Mesothelial cell of epicardium (in vitro differentiated cells): ENCODE results near the gene ZNF813. TPM values are rescaled to one million over a fixed set of nuclear protein-coding genes. Genes with fewer than 3 reads are reported as not detected.
"Not testable (repeated sequence)": the region's sequence is repeated elsewhere in the genome, so short reads cannot be mapped to it uniquely, and the experiment has no call there.

Source experiments
- DNase-seq, 2 experiments: peaks; one replicate each; pipeline ENCODE4 v3.0.0; 2021; ENCODE audit warnings: low spot score in 2 of 2; ENCODE audit not compliant: unreplicated experiment in 2 of 2
- H3K27ac Mint-ChIP-seq: 2 replicates; pipeline ENCODE4 v1.8.0; 2021; ENCODE audit warnings: mixed read lengths
- H3K27me3 Mint-ChIP-seq: 2 replicates; pipeline ENCODE4 v1.8.0; 2021; ENCODE audit warnings: low read depth, mixed read lengths
- H3K36me3 Mint-ChIP-seq: 2 replicates; pipeline ENCODE4 v1.8.0; 2021; ENCODE audit warnings: mixed read lengths
- H3K4me1 Mint-ChIP-seq: 2 replicates; pipeline ENCODE4 v1.8.0; 2021; ENCODE audit warnings: mixed read lengths
- H3K4me3 Mint-ChIP-seq: 2 replicates; pipeline ENCODE4 v1.8.0; 2021; ENCODE audit warnings: mild to moderate bottlenecking, moderate library complexity, mixed read lengths
- H3K9me3 Mint-ChIP-seq: 2 replicates; pipeline ENCODE4 v1.8.0; 2021; ENCODE audit warnings: mixed read lengths
- CTCF ChIP-seq: fragments of 200-600 bp; sonication (generic); IDR thresholded peaks from one replicate; pipeline ENCODE4 v1.5.0; 2021; ENCODE audit warnings: antibody characterized with exemption; ENCODE audit not compliant: unreplicated experiment
- total RNA-seq: library from RNA; stranded (reverse); gene quantifications from 3 replicates; pipeline ENCODE4 v1.2.1, GENCODE V29; 2021

The ZNF813 gene
- total RNA-seq, 1 donor from 2014 or later, result 6.1 TPM

GRCh38 chr19:53462861-53463260 is 4.7 kb upstream of the ZNF813 start:
- TF ChIP-seq CTCF, result no peak
- peaks cover 5% of the 10 kb centered on the region for H3K4me1 Mint-ChIP-seq
- DNase-seq, result no peak
- H3K4me3 Mint-ChIP-seq, result no peak overlapping the region
- peaks cover 38% of the 10 kb centered on the region for H3K9me3 Mint-ChIP-seq
- peaks cover 4% of the 10 kb centered on the region for H3K27me3 Mint-ChIP-seq
- peaks cover 25% of the 10 kb centered on the region for H3K36me3 Mint-ChIP-seq
- no peak overlapping the region for H3K27ac Mint-ChIP-seq

GRCh38 chr19:53463263-53463662 is 4.3 kb upstream of the ZNF813 start:
- Mint-ChIP-seq H3K4me3 (no peak overlapping the region), H3K27ac (no peak overlapping the region), H3K36me3 (peaks cover 21% of the 10 kb centered on the region), H3K4me1 (peaks cover 7% of the 10 kb centered on the region), H3K9me3 (peaks cover 34% of the 10 kb centered on the region), H3K27me3 (peaks cover 4% of the 10 kb centered on the region)
- no peak for TF ChIP-seq CTCF
- no peak for DNase-seq

- peaks cover 6% of the 10 kb centered on the region for H3K36me3 Mint-ChIP-seq
- peak overlapping the region; percentile 12 for H3K27ac Mint-ChIP-seq
- TF ChIP-seq CTCF, result no peak
- H3K4me1 Mint-ChIP-seq, result peaks cover 20% of the 10 kb centered on the region
- peaks cover 4% of the 10 kb centered on the region for H3K27me3 Mint-ChIP-seq
- H3K4me3 Mint-ChIP-seq, result peak overlapping the region; percentile 98
- no peak for DNase-seq
- H3K9me3 Mint-ChIP-seq, result peaks cover 11% of the 10 kb centered on the region
Measured at GRCh38 chr19:53466726-53467484, 628 bp upstream of the ZNF813 start.

GRCh38 chr19:53468628-53469027 is 1.1 kb downstream of the ZNF813 start:
- Mint-ChIP-seq H3K4me3 (peak overlapping the region; percentile 98), H3K4me1 (peaks cover 20% of the 10 kb centered on the region), H3K27ac (peak overlapping the region; percentile 98)
- not testable (repeated sequence) for H3K36me3 Mint-ChIP-seq, H3K9me3 Mint-ChIP-seq, DNase-seq, H3K27me3 Mint-ChIP-seq

GRCh38 chr19:53471916-53472315 is 4.4 kb downstream of the ZNF813 start:
- H3K27ac Mint-ChIP-seq, result no peak overlapping the region
- peaks cover 6% of the 10 kb centered on the region for H3K9me3 Mint-ChIP-seq
- no peak for DNase-seq
- H3K4me1 Mint-ChIP-seq, result peaks cover 19% of the 10 kb centered on the region
- peaks cover 15% of the 10 kb centered on the region for H3K36me3 Mint-ChIP-seq
- TF ChIP-seq CTCF, result no peak
- H3K27me3 Mint-ChIP-seq, result no peaks in the 10 kb centered on the region
- H3K4me3 Mint-ChIP-seq, result no peak overlapping the region

- not testable (repeated sequence) for H3K4me3 Mint-ChIP-seq, H3K4me1 Mint-ChIP-seq, DNase-seq, H3K27me3 Mint-ChIP-seq, H3K27ac Mint-ChIP-seq
- H3K36me3 Mint-ChIP-seq, result peaks cover 38% of the 10 kb centered on the region
- H3K9me3 Mint-ChIP-seq, result peaks cover 18% of the 10 kb centered on the region
Measured at GRCh38 chr19:53474832-53475231, 7.3 kb downstream of the ZNF813 start.

- not testable (repeated sequence) for H3K27ac Mint-ChIP-seq, H3K4me3 Mint-ChIP-seq, H3K4me1 Mint-ChIP-seq, DNase-seq, H3K27me3 Mint-ChIP-seq
- peaks cover 45% of the 10 kb centered on the region for H3K36me3 Mint-ChIP-seq
- H3K9me3 Mint-ChIP-seq, result peaks cover 19% of the 10 kb centered on the region
Measured at GRCh38 chr19:53475470-53475869, 7.9 kb downstream of the ZNF813 start.

GRCh38 chr19:53483751-53484150 is 16.2 kb downstream of the ZNF813 start:
- H3K4me1 Mint-ChIP-seq, H3K4me3 Mint-ChIP-seq, H3K27me3 Mint-ChIP-seq, H3K27ac Mint-ChIP-seq, DNase-seq: not testable (repeated sequence)
- peaks cover 82% of the 10 kb centered on the region for H3K36me3 Mint-ChIP-seq
- H3K9me3 Mint-ChIP-seq, result peaks cover 38% of the 10 kb centered on the region
